Measurements from ENCODE around the gene GSK3A. TPM values are rescaled to one million over a fixed set of nuclear protein-coding genes. Genes with fewer than 3 reads are reported as not detected.

GSK3A gene
- total and polyA plus RNA-seq, 9 of the 15 experiments (the other 6 are each of a cell fraction or from before 2014, with no cell fraction given): 0.62 to 90.7 (median 33.3) TPM

GRCh38 chr19:42267644-42268141, 25.3 kb upstream of the GSK3A start (continued):
- TF ChIP-seq CHD4 (IDR thresholded peaks at IDR 0.05; ENCODE audit: insufficient read depth, insufficient replicate concordance, low read depth, low read length, poor library complexity, severe bottlenecking): no peak
- TF ChIP-seq ZFX (CRISPR knock-in tag; IDR thresholded peaks at IDR 0.05): no peak
- no peak for TF ChIP-seq ID3 (CRISPR knock-in tag; IDR thresholded peaks at IDR 0.05)
- peak; percentile 38; the same call in 1 of the 2 replicates for TF ChIP-seq ID3 (tag; IDR thresholded peaks at IDR 0.05)
- TF ChIP-seq STAT6 (CRISPR knock-in tag; IDR thresholded peaks at IDR 0.05): 0 out of 2 replicates have a peak, but pooled peaks have one; percentile 5
- TF ChIP-seq MYC (IDR thresholded peaks at IDR 0.05; ENCODE audit: low read depth, low read length): no peak
- no peak for TF ChIP-seq MYC (CRISPR knock-in tag; IDR thresholded peaks at IDR 0.05; ENCODE audit: borderline replicate concordance, low read depth)
- no peak for TF ChIP-seq PTRF (tag; IDR thresholded peaks at IDR 0.05)
- no peak for TF ChIP-seq PURB (CRISPR knock-in tag; IDR thresholded peaks at IDR 0.05; ENCODE audit: low read depth)
- no peak for TF ChIP-seq CLOCK (CRISPR knock-in tag; IDR thresholded peaks at IDR 0.05; ENCODE audit: borderline replicate concordance)
- no peak for TF ChIP-seq HMBOX1 (IDR thresholded peaks at IDR 0.05)
- TF ChIP-seq PHF8 (IDR thresholded peaks at IDR 0.05; ENCODE audit: borderline replicate concordance, low read length): peak; percentile 66; the same call in 1 of the 2 replicates
- TF ChIP-seq RBM25 (IDR thresholded peaks at IDR 0.05; ENCODE audit: low read depth, low read length, severe bottlenecking): no peak
- TF ChIP-seq ZBTB49 (CRISPR knock-in tag; IDR thresholded peaks at IDR 0.05; ENCODE audit: borderline replicate concordance): no peak
- TF ChIP-seq BCL6 (CRISPR knock-in tag; IDR thresholded peaks at IDR 0.05): no peak
- TF ChIP-seq SRSF9 (IDR thresholded peaks at IDR 0.05; ENCODE audit: borderline replicate concordance, low read depth, low read length): no peak
- TF ChIP-seq ETV6 (IDR thresholded peaks at IDR 0.05; ENCODE audit: borderline replicate concordance in 1 of 2, low read depth in 2 of 2, low read length in 1 of 2): no peak
- TF ChIP-seq ETV6 (CRISPR knock-in tag; IDR thresholded peaks at IDR 0.05; ENCODE audit: borderline replicate concordance): no peak
